Body of pancreas (tissue), 4 donors: Measurements from ENCODE around the gene TMEM225B.

Experiments
- CTCF ChIP-seq, 7 experiments: fragments of 450-650 bp in 4 of 7; fragments of 200-600 bp in 3 of 7; sonication (generic) in 3 of 7; IDR thresholded peaks; one replicate each; pipeline ENCODE4 v1.5.1; 2016 to 2019; ENCODE audit warnings: antibody characterized with exemption in 7 of 7
- POLR2A ChIP-seq, 3 donors: fragments of 450-650 bp; IDR thresholded peaks; one replicate each; pipeline ENCODE4 v1.6.1; 2016; ENCODE audit warnings: antibody characterized with exemption in 3 of 3, mild to moderate bottlenecking in 2 of 3

GRCh38 chr7:99651290-99651689 is 53.2 kb downstream of the TMEM225B start:
- TF ChIP-seq POLR2A (IDR thresholded peaks at IDR 0.05) = peak in 1 of 3 donors; percentile 10
- no peak for TF ChIP-seq CTCF (IDR thresholded peaks at IDR 0.05)
